Measurements from ENCODE around the gene STXBP5.

GRCh38 chr6:147395158-147395557 lies 190.9 kb downstream of the STXBP5 start:
- no peak for TF ChIP-seq YY1 (tag by site-specific recombination; IDR thresholded peaks at IDR 0.05)
- no peak for TF ChIP-seq CTCF (tag by site-specific recombination; IDR thresholded peaks at IDR 0.05)
- no peak for TF ChIP-seq ZNF24 (tag by site-specific recombination; IDR thresholded peaks at IDR 0.05)
- TF ChIP-seq ZNF274 (IDR thresholded peaks at IDR 0.05; ENCODE audit: low read length): no peak
- no peak for TF ChIP-seq ZNF274 (tag by site-specific recombination; IDR thresholded peaks at IDR 0.05; ENCODE audit: borderline replicate concordance)
- no peak for TF ChIP-seq PRDM6 (tag by site-specific recombination; IDR thresholded peaks at IDR 0.05)
- no peak for TF ChIP-seq ZNF175 (tag by site-specific recombination; IDR thresholded peaks at IDR 0.05)
- TF ChIP-seq ZNF138 (tag by site-specific recombination; IDR thresholded peaks at IDR 0.05; ENCODE audit: borderline replicate concordance): no peak

Data from HEK293 (cell line).